ENCODE results near the gene LRRC3B. TPM values are rescaled to one million over a fixed set of nuclear protein-coding genes. Genes with fewer than 3 reads are reported as not detected.
"Not testable (repeated sequence)": the region's sequence is repeated elsewhere in the genome, so short reads cannot be mapped to it uniquely, and the experiment has no call there.

Gene LRRC3B
- total RNA-seq, 6 donors from 2014 or later: 0.24 TPM; not detected in 5

GRCh38 chr3:26589678-26590077 is 32.9 kb upstream of the LRRC3B start:
- DNase-seq (no peak), ATAC-seq (ENCODE audit: low FRiP score in 2 of 2) (no peak)
- WGBS, 2 donors: 91 to 97% methylated on average over 1 of the region's 1 CpG
- Histone ChIP-seq H3K27ac (no peak overlapping the region), H3K4me3 (no peak overlapping the region), H3K4me1 (no peaks in the 10 kb centered on the region), H3K27me3 (no peaks in the 10 kb centered on the region), H3K9me3 (no peaks in the 10 kb centered on the region), H3K36me3 (no peaks in the 10 kb centered on the region)
- TF ChIP-seq POLR2A (IDR thresholded peaks at IDR 0.05) (no peak), CTCF (IDR thresholded peaks at IDR 0.05) (no peak), POLR2AphosphoS5 (IDR thresholded peaks at IDR 0.05) (no peak), EP300 (IDR thresholded peaks at IDR 0.05) (no peak)

GRCh38 chr3:26590919-26591484 is 31.6 kb upstream of the LRRC3B start:
- no peaks in the 10 kb centered on the region for H3K27me3 ChIP-seq
- no peaks in the 10 kb centered on the region for H3K9me3 ChIP-seq
- H3K36me3 ChIP-seq: no peaks in the 10 kb centered on the region
- no peak overlapping the region for H3K27ac ChIP-seq
- H3K4me1 ChIP-seq: no peaks in the 10 kb centered on the region
- TF ChIP-seq EP300 (IDR thresholded peaks at IDR 0.05): no peak
- no peak for TF ChIP-seq POLR2A (IDR thresholded peaks at IDR 0.05)
- no peak for TF ChIP-seq CTCF (IDR thresholded peaks at IDR 0.05)
- TF ChIP-seq POLR2AphosphoS5 (IDR thresholded peaks at IDR 0.05): no peak
- WGBS, 2 donors: 64 to 78% methylated on average over 5 of the region's 5 CpGs
- DNase-seq: peak in 1 of 2 donors; percentile 21
- ATAC-seq (ENCODE audit: low FRiP score in 2 of 2): peak in 1 of 2 donors; percentile 45
- H3K4me3 ChIP-seq: no peak overlapping the region

- Histone ChIP-seq H3K27ac (no peak overlapping the region), H3K4me3 (no peak overlapping the region), H3K9me3 (no peaks in the 10 kb centered on the region), H3K36me3 (no peaks in the 10 kb centered on the region), H3K4me1 (no peaks in the 10 kb centered on the region), H3K27me3 (no peaks in the 10 kb centered on the region)
- 87% methylated on average over 3 of the region's 3 CpGs for WGBS, 2 donors
- no peak for DNase-seq
- no peak for TF ChIP-seq POLR2AphosphoS5 (IDR thresholded peaks at IDR 0.05)
- TF ChIP-seq POLR2A (IDR thresholded peaks at IDR 0.05): no peak
- TF ChIP-seq CTCF (IDR thresholded peaks at IDR 0.05): no peak
- no peak for TF ChIP-seq EP300 (IDR thresholded peaks at IDR 0.05)
- no peak for ATAC-seq (ENCODE audit: low FRiP score in 2 of 2)
Measured at GRCh38 chr3:26591926-26592325, 30.6 kb upstream of the LRRC3B start.

GRCh38 chr3:26592451-26592850 is 30.1 kb upstream of the LRRC3B start:
- H3K36me3 ChIP-seq: no peaks in the 10 kb centered on the region
- no peak overlapping the region for H3K4me3 ChIP-seq
- no peaks in the 10 kb centered on the region for H3K27me3 ChIP-seq
- no peaks in the 10 kb centered on the region for H3K9me3 ChIP-seq
- ATAC-seq (ENCODE audit: low FRiP score in 2 of 2) (no peak), DNase-seq (no peak)
- 61 to 71% methylated on average over 4 of the region's 4 CpGs for WGBS, 2 donors
- no peaks in the 10 kb centered on the region for H3K4me1 ChIP-seq
- no peak overlapping the region for H3K27ac ChIP-seq
- TF ChIP-seq EP300 (IDR thresholded peaks at IDR 0.05) (no peak), POLR2AphosphoS5 (IDR thresholded peaks at IDR 0.05) (no peak), CTCF (IDR thresholded peaks at IDR 0.05) (no peak), POLR2A (IDR thresholded peaks at IDR 0.05) (no peak)

- Histone ChIP-seq H3K27me3 (no peaks in the 10 kb centered on the region), H3K9me3 (no peaks in the 10 kb centered on the region), H3K4me1 (no peaks in the 10 kb centered on the region), H3K36me3 (no peaks in the 10 kb centered on the region), H3K27ac (no peak overlapping the region), H3K4me3 (no peak overlapping the region)
- WGBS, 2 donors: 56 to 77% methylated on average over 3 of the region's 3 CpGs
- ATAC-seq (ENCODE audit: low FRiP score in 2 of 2): peak in 1 of 2 donors; percentile 46
- TF ChIP-seq CTCF (IDR thresholded peaks at IDR 0.05): no peak
- TF ChIP-seq POLR2A (IDR thresholded peaks at IDR 0.05): no peak
- no peak for TF ChIP-seq POLR2AphosphoS5 (IDR thresholded peaks at IDR 0.05)
- TF ChIP-seq EP300 (IDR thresholded peaks at IDR 0.05): no peak
- no peak for DNase-seq
Measured at GRCh38 chr3:26596335-26596734, 26.2 kb upstream of the LRRC3B start.

GRCh38 chr3:26603311-26603710 is 19.3 kb upstream of the LRRC3B start:
- not testable (repeated sequence) for DNase-seq; H3K27me3 ChIP-seq; H3K4me1 ChIP-seq; H3K27ac ChIP-seq; H3K36me3 ChIP-seq; H3K4me3 ChIP-seq; ATAC-seq (ENCODE audit: low FRiP score in 2 of 2)
- 88 to 100% methylated on average over 1 of the region's 1 CpG for WGBS, 2 donors
- H3K9me3 ChIP-seq: peaks cover 0 to 20% (median 3%) of the 10 kb centered on the region in 4 donors

- H3K4me3 ChIP-seq; H3K27me3 ChIP-seq; DNase-seq; H3K27ac ChIP-seq; H3K4me1 ChIP-seq; ATAC-seq (ENCODE audit: low FRiP score in 2 of 2); H3K36me3 ChIP-seq: not testable (repeated sequence)
- peaks cover 0 to 20% (median 3%) of the 10 kb centered on the region in 4 donors for H3K9me3 ChIP-seq
- 43 to 48% methylated on average over 3 of the region's 3 CpGs for WGBS, 2 donors
Measured at GRCh38 chr3:26603771-26604170, 18.8 kb upstream of the LRRC3B start.

All from upper lobe of left lung (tissue), 6 donors.